GM12878 (cell line): Measurements from ENCODE around the gene PMS1. TPM values are rescaled to one million over a fixed set of nuclear protein-coding genes. Genes with fewer than 3 reads are reported as not detected.

ENCODE experiments used
- ATAC-seq: fragments of 200-7000 bp; cut with Tn5 transposase; 3 replicates; pipeline ENCODE4 v1.9.1; 2020; ENCODE audit warnings: mild to moderate bottlenecking, moderate library complexity
- BruUV-seq: library from RNA; stranded (reverse); fragments of 400-500 nt; replicated peaks from 2 replicates; lab custom pipeline; 2021; lab: Mats Ljungman, UMichigan
- CTCF ChIA-PET: fragments of 300-600 bp; sonication (Branson Sonifier 250); formaldehyde crosslinking; extraction: SDS; loops from one replicate; lab custom pipeline; 2021; ENCODE audit warnings: inconsistent platforms; lab: Yijun Ruan, JAX
- POLR2A ChIA-PET: fragments of 350-600 bp; formaldehyde crosslinking; extraction: SDS; loops from one replicate; lab custom pipeline; 2021; ENCODE audit warnings: inconsistent platforms; lab: Charles Lee
- RAD21 ChIA-PET: fragments of 300-600 bp; sonication (Branson Sonifier 250); formaldehyde crosslinking; loops from one replicate; lab custom pipeline; 2023; ENCODE audit warnings: antibody characterized with exemption; ENCODE audit not compliant: unreplicated experiment; lab: Charles Lee
- SMC1A ChIA-PET: fragments of 300-600 bp; sonication (Branson Sonifier 250); formaldehyde crosslinking; loops from one replicate; lab custom pipeline; 2023; ENCODE audit not compliant: unreplicated experiment, uncharacterized antibody; lab: Charles Lee
- DNase-seq: peaks from one replicate; pipeline ENCODE4 v3.0.0-alpha.2; 2011; ENCODE audit warnings: low read depth, low spot score
- FAIRE-seq: peaks from 3 replicates; lab custom pipeline; 2011; peaks lifted over from hg19 to GRCh38; lab: Jason Lieb, UNC
- H2AFZ ChIP-seq: 2 replicates; pipeline ENCODE4 v1.6.0; 2011; ENCODE audit warnings: low read depth, low read length, control low read depth; ENCODE audit not compliant: control insufficient read depth
- H3K27ac ChIP-seq: 2 replicates; pipeline ENCODE4 v1.5.1; 2011; ENCODE audit warnings: control low read depth; ENCODE audit not compliant: control insufficient read depth, insufficient read depth
- H3K27me3 ChIP-seq, 2 experiments: replicated peaks in 1 of 2; 2 replicates each; pipeline versions ENCODE4 v1.6.0 to v1.6.1; 2011; ENCODE audit warnings: low read length in 1 of 2; ENCODE audit not compliant: control insufficient read depth in 2 of 2, insufficient read depth in 2 of 2
- H3K36me3 ChIP-seq, 2 experiments: 2 replicates each; pipeline ENCODE4 v1.5.1; 2011; ENCODE audit warnings: low read length in 1 of 2; ENCODE audit not compliant: control insufficient read depth in 2 of 2, insufficient read depth in 2 of 2
- H3K4me1 ChIP-seq: 2 replicates; pipeline ENCODE4 v1.6.1; 2011; ENCODE audit warnings: mild to moderate bottlenecking, low read length, moderate library complexity, mixed read lengths; ENCODE audit not compliant: control insufficient read depth, insufficient read depth
- H3K4me2 ChIP-seq: 2 replicates; pipeline ENCODE4 v1.6.0; 2011; ENCODE audit warnings: control low read depth; ENCODE audit not compliant: control insufficient read depth, insufficient read depth
- H3K4me3 ChIP-seq: fragments of 200-600 bp; sonication (generic); 2 replicates; pipeline ENCODE4 v1.5.1; 2016
- H3K79me2 ChIP-seq: 2 replicates; pipeline ENCODE4 v1.6.0; 2011; ENCODE audit warnings: low read length; ENCODE audit not compliant: control insufficient read depth, insufficient read depth
- H3K9ac ChIP-seq: 2 replicates; pipeline ENCODE4 v1.8.0; 2011; ENCODE audit warnings: low read length, control low read depth, mixed read lengths; ENCODE audit not compliant: control insufficient read depth, insufficient read depth
- H3K9me3 ChIP-seq: replicated peaks from 3 replicates; pipeline ENCODE4 v1.5.1; 2011; ENCODE audit warnings: mild to moderate bottlenecking, low read length; ENCODE audit not compliant: control insufficient read depth, insufficient read depth
- H4K20me1 ChIP-seq: 2 replicates; pipeline ENCODE4 v1.6.0; 2011; ENCODE audit not compliant: control insufficient read depth, insufficient read depth
- E4F1 ChIP-seq: fragments of 450-650 bp; IDR thresholded peaks from 2 replicates; pipeline ENCODE4 v1.6.1; 2018; ENCODE audit warnings: borderline replicate concordance, mild to moderate bottlenecking; ENCODE audit not compliant: partially characterized antibody
- FOXK2 ChIP-seq: fragments of 450-650 bp; IDR thresholded peaks from 2 replicates; pipeline ENCODE4 v1.6.1; 2017; ENCODE audit warnings: mild to moderate bottlenecking, moderate library complexity
- HCFC1 ChIP-seq: fragments of 150-350 bp; IDR thresholded peaks from 2 replicates; pipeline ENCODE4 v1.6.1; 2014; ENCODE audit warnings: low read length
- IRF4 ChIP-seq: IDR thresholded peaks from 2 replicates; pipeline ENCODE4 v1.6.1; 2011; ENCODE audit warnings: low read depth, low read length
- JUNB ChIP-seq: IDR thresholded peaks from 2 replicates; pipeline ENCODE4 v1.6.1; 2016; ENCODE audit warnings: antibody characterized with exemption, mild to moderate bottlenecking
- KLF5 ChIP-seq: fragments of 450-650 bp; IDR thresholded peaks from 2 replicates; pipeline ENCODE4 v1.6.1; 2014; ENCODE audit warnings: mild to moderate bottlenecking; ENCODE audit not compliant: partially characterized antibody
- LARP7 ChIP-seq: fragments of 450-650 bp; IDR thresholded peaks from 2 replicates; pipeline ENCODE4 v1.6.1; 2017; ENCODE audit warnings: mild to moderate bottlenecking
- MLLT1 ChIP-seq: fragments of 450-650 bp; IDR thresholded peaks from 2 replicates; pipeline ENCODE4 v1.6.1; 2016; ENCODE audit warnings: mild to moderate bottlenecking
- MYC ChIP-seq: IDR thresholded peaks from 2 replicates; pipeline ENCODE4 v1.6.1; 2011; ENCODE audit warnings: mild to moderate bottlenecking, low read length, moderate library complexity, inconsistent platforms; ENCODE audit not compliant: insufficient read depth, insufficient replicate concordance, insufficient read length, severe bottlenecking
- NR2F1 ChIP-seq: fragments of 450-650 bp; conservative IDR thresholded peaks from 2 replicates; pipeline ENCODE4 v1.6.1; 2017; ENCODE audit warnings: mild to moderate bottlenecking
- PBX3 ChIP-seq: IDR thresholded peaks from 2 replicates; pipeline ENCODE4 v1.6.1; 2011; ENCODE audit warnings: mild to moderate bottlenecking, low read depth, low read length, moderate library complexity; ENCODE audit not compliant: insufficient replicate concordance
- TBL1XR1 ChIP-seq: IDR thresholded peaks from 2 replicates; pipeline ENCODE4 v1.6.1; 2012; ENCODE audit warnings: low read depth, low read length, improper control_type of control experiment
- YY1 ChIP-seq: IDR thresholded peaks from 2 replicates; pipeline ENCODE4 v1.6.1; 2011; ENCODE audit warnings: low read depth, mild to moderate bottlenecking, low read length
- ZBTB33 ChIP-seq: fragments of 450-650 bp; IDR thresholded peaks from 2 replicates; pipeline ENCODE4 v1.6.1; 2017; ENCODE audit warnings: mild to moderate bottlenecking
- ZNF217 ChIP-seq: fragments of 450-650 bp; IDR thresholded peaks from 2 replicates; pipeline ENCODE4 v1.6.1; 2017; ENCODE audit warnings: antibody characterized with exemption, mild to moderate bottlenecking
- WGBS: methylation state at CpG from one replicate; pipeline ENCODE4 v1.1.6; 2016; ENCODE audit warnings: low lambda C conversion rate; ENCODE audit not compliant: insufficient replicate concordance, insufficient coverage; ENCODE audit errors: missing lambda C conversion rate; 5-methylcytosine and 5-hydroxymethylcytosine counted together
- in situ Hi-C: fragments of 300-500 bp; cut with MboI; formaldehyde crosslinking; loops from 9 replicates; pipeline ENCODE4 v1.14.3; 2018; ENCODE audit warnings: mixed read lengths
- intact Hi-C: fragments of 100-400 bp; cut with micrococcal nuclease; formaldehyde crosslinking; loops from one replicate; pipeline ENCODE4 v1.14.2; 2022; ENCODE audit not compliant: unreplicated experiment
- polyA plus RNA-seq, 11 experiments: library from polyadenylated mRNA; depleted of rRNA in 4 of 11; unstranded in 6 of 11; stranded (reverse) in 5 of 11; fragments of >200 nt; fragmentation: Nextera tagmentation in 4 of 11; fragmentation: Illumina TruSeq in 1 of 11; extraction: Ambion mirVana in 4 of 11; extraction: Trizol in 1 of 11; gene quantifications; 1 replicate in 1 of 11; 2 replicates in 10 of 11; pipeline versions ENCODE4 v1.2.1 to v1.2.3, GENCODE V29; 2011 to 2016; ENCODE audit warnings: inconsistent platforms in 2 of 11, missing spikeins in 2 of 11, low read depth in 1 of 11
- total RNA-seq, 4 experiments: library from RNA; depleted of rRNA in 3 of 4; stranded (reverse); fragments of >200 nt in 3 of 4; fragmentation: Illumina TruSeq in 1 of 4; extraction: Trizol in 1 of 4; gene quantifications; 2 replicates each; pipeline versions ENCODE4 v1.2.1 to v1.2.3, GENCODE V29; 2013 to 2021

Gene PMS1
- total and polyA plus RNA-seq, 10 of the 15 experiments (the other 5 are each of a cell fraction or from before 2014, with no cell fraction given), result 18.7 to 50.6 (median 29.5) TPM

GRCh38 chr2:189782221-189782671 lies 2.0 kb upstream of the PMS1 start:
- no peak for DNase-seq
- BruUV-seq, result no TSS peak
- no peak overlapping the region for H2AFZ ChIP-seq
- ChIA-PET POLR2A (interaction anchor here (0.6 to 3.7 kb wide), 3 partner anchors 8 to 235 kb away, joined by 4 to 23 read pairs (median 5); partner anchors contain the start of gene OSGEPL1), SMC1A (interaction anchor here (1.4 kb wide), 1 partner anchor 474 kb away, joined by 3 read pairs; no protein-coding TSS in a partner anchor), RAD21 (no interaction called here), CTCF (interaction anchor here (0.9 to 3.2 kb wide), 4 partner anchors 16 to 30 kb away, joined by 4 to 14 read pairs (median 6); partner anchors contain the start of gene OSGEPL1)
- ATAC-seq, result no peak
- H3K36me3 ChIP-seq, result peaks cover 2 to 14% of the 10 kb centered on the region in 2 experiments; a peak in 3 of 4 replicates
- peak overlapping the region; percentile 92 for H3K27ac ChIP-seq
- H3K4me2 ChIP-seq, result peak overlapping the region; percentile 88
- peaks cover 4% of the 10 kb centered on the region; the same call in 1 of the 2 replicates for H3K4me1 ChIP-seq
- no peaks in the 10 kb centered on the region; the same call in 2 of the 3 replicates for H3K9me3 ChIP-seq
- no peaks in the 10 kb centered on the region for H3K27me3 ChIP-seq
- intact Hi-C loops (loop anchor here (5.0 kb wide), 3 partner anchors 120 to 750 kb away; partner anchors contain the start of genes ASNSD1, HIBCH and NEMP2), in situ Hi-C loops (no loop called here)
- peak overlapping the region; percentile 86 for H3K4me3 ChIP-seq
- WGBS, result 26% methylated on average over 4 of the region's 4 CpGs
- H3K79me2 ChIP-seq, result peaks cover 62% of the 10 kb centered on the region
- no peak for FAIRE-seq
- H4K20me1 ChIP-seq, result no peaks in the 10 kb centered on the region
- peak overlapping the region; percentile 83 for H3K9ac ChIP-seq
- TF ChIP-seq IRF4 (peak; percentile 53; the same call in 1 of the 2 replicates), NR2F1 (no peak), KLF5 (no peak), PBX3 (no peak), MYC (no peak), E4F1 (no peak), LARP7 (no peak), JUNB (0 out of 2 replicates have a peak, but pooled peaks have one; percentile 28), HCFC1 (no peak), FOXK2 (no peak), ZBTB33 (no peak), YY1 (0 out of 2 replicates have a peak, but pooled peaks have one; percentile 11), ZNF217 (no peak), TBL1XR1 (no peak), MLLT1 (no peak)
